ENCODE data around the gene PKP1. TPM values are rescaled to one million over a fixed set of nuclear protein-coding genes. Genes with fewer than 3 reads are reported as not detected.

PKP1 gene
- total RNA-seq, 2 experiments from 2014 or later, result not detected

- H3K4me1 Mint-ChIP-seq, result peaks cover 3% of the 10 kb centered on the region
- DNase-seq (no peak), ATAC-seq (no peak)
- H3K27me3 Mint-ChIP-seq, result peaks cover 27% of the 10 kb centered on the region
- intact Hi-C loops (cut with DNase I, micrococcal nuclease), result no loop called here
- no peak overlapping the region for H3K4me3 Mint-ChIP-seq
- H3K27ac Mint-ChIP-seq, result no peak overlapping the region
- H3K36me3 Mint-ChIP-seq (ENCODE audit: low read depth), result peaks cover 2% of the 10 kb centered on the region
- no peaks in the 10 kb centered on the region for H3K9me3 Mint-ChIP-seq (ENCODE audit: low read depth)
- CTCF ChIA-PET, result interaction anchor here (0.8 to 2.2 kb wide), 2 partner anchors 20 to 100 kb away, joined by 3 to 5 read pairs; no protein-coding TSS in a partner anchor
- POLR2A ChIA-PET, result interaction anchor here (1.2 kb wide), 1 partner anchor 21 kb away, joined by 4 read pairs; no protein-coding TSS in a partner anchor
Measured at GRCh38 chr1:201261771-201262547, 21.3 kb upstream of the PKP1 start.

GRCh38 chr1:201262963-201263608, 20.2 kb upstream of the PKP1 start:
- intact Hi-C loops (cut with DNase I, micrococcal nuclease), result no loop called here
- H3K27ac Mint-ChIP-seq, result no peak overlapping the region
- peaks cover 35% of the 10 kb centered on the region for H3K27me3 Mint-ChIP-seq
- no peak for DNase-seq
- ATAC-seq, result no peak
- no peaks in the 10 kb centered on the region for H3K9me3 Mint-ChIP-seq (ENCODE audit: low read depth)
- peaks cover 3% of the 10 kb centered on the region for H3K4me1 Mint-ChIP-seq
- peaks cover 2% of the 10 kb centered on the region for H3K36me3 Mint-ChIP-seq (ENCODE audit: low read depth)
- POLR2A ChIA-PET, result interaction anchor here (1.2 kb wide), 1 partner anchor 20 kb away, joined by 4 read pairs; no protein-coding TSS in a partner anchor
- H3K4me3 Mint-ChIP-seq, result no peak overlapping the region
- CTCF ChIA-PET, result interaction anchor here (0.8 to 2.2 kb wide), 5 partner anchors 8 to 99 kb away, joined by 3 to 5 read pairs (median 4); no protein-coding TSS in a partner anchor

GRCh38 chr1:201264072-201264471, 19.2 kb upstream of the PKP1 start:
- CTCF ChIA-PET, result interaction anchor here (0.5 kb wide), 1 partner anchor 37 kb away, joined by 4 read pairs; no protein-coding TSS in a partner anchor

DNA sequence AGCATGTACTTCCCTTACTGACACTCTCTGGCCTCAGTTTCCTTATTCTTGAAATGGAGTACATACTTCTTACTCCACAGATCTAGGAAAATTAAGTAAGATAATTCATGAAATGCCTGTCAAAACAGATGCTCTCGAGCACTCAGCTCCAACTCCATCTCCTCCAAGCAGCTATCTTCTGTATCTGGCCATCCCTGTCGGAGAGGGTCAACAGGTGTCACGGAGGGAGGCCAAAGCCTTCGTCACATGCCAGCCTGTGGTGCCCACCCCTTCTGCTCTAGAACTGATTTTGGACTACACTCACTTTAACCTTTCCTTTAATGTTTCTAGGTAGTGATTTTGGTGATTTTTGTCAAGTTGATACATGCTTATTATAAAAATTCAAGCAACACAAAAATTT, 18.8 kb upstream of the PKP1 start:
- H3K4me1 Mint-ChIP-seq, result peaks cover 3% of the 10 kb centered on the region
- POLR2A ChIA-PET, result no interaction called here
- no peak overlapping the region for H3K4me3 Mint-ChIP-seq
- no peak overlapping the region for H3K27ac Mint-ChIP-seq
- DNase-seq, result no peak
- ATAC-seq, result no peak
- H3K36me3 Mint-ChIP-seq (ENCODE audit: low read depth), result peaks cover 2% of the 10 kb centered on the region
- H3K9me3 Mint-ChIP-seq (ENCODE audit: low read depth), result no peaks in the 10 kb centered on the region
- peaks cover 36% of the 10 kb centered on the region for H3K27me3 Mint-ChIP-seq
- CTCF ChIA-PET, result interaction anchor here (0.5 kb wide), 1 partner anchor 37 kb away, joined by 4 read pairs; no protein-coding TSS in a partner anchor
- intact Hi-C loops (cut with DNase I, micrococcal nuclease), result no loop called here

More at GRCh38 chr1:201264072-201264471, 19.2 kb upstream of the PKP1 start:
- no peak overlapping the region for H3K27ac Mint-ChIP-seq
- peaks cover 2% of the 10 kb centered on the region for H3K36me3 Mint-ChIP-seq (ENCODE audit: low read depth)
- POLR2A ChIA-PET, result no interaction called here
- H3K9me3 Mint-ChIP-seq (ENCODE audit: low read depth), result no peaks in the 10 kb centered on the region
- H3K27me3 Mint-ChIP-seq, result peaks cover 36% of the 10 kb centered on the region
- ATAC-seq, result no peak
- no peak for DNase-seq
- H3K4me3 Mint-ChIP-seq, result no peak overlapping the region
- H3K4me1 Mint-ChIP-seq, result peaks cover 3% of the 10 kb centered on the region
- intact Hi-C loops (cut with DNase I, micrococcal nuclease), result no loop called here

GRCh38 chr1:201265756-201266155, 17.6 kb upstream of the PKP1 start:
- CTCF ChIA-PET, result no interaction called here
- intact Hi-C loops (cut with DNase I, micrococcal nuclease), result no loop called here
- Mint-ChIP-seq H3K27ac (no peak overlapping the region), H3K36me3 (ENCODE audit: low read depth) (no peaks in the 10 kb centered on the region), H3K4me1 (no peaks in the 10 kb centered on the region), H3K27me3 (peaks cover 31% of the 10 kb centered on the region), H3K9me3 (ENCODE audit: low read depth) (no peaks in the 10 kb centered on the region), H3K4me3 (no peak overlapping the region)
- POLR2A ChIA-PET, result no interaction called here
- ATAC-seq (no peak), DNase-seq (no peak)

GRCh38 chr1:201266276-201266675, 17.0 kb upstream of the PKP1 start:
- POLR2A ChIA-PET, result no interaction called here
- Mint-ChIP-seq H3K9me3 (ENCODE audit: low read depth) (no peaks in the 10 kb centered on the region), H3K27me3 (peaks cover 30% of the 10 kb centered on the region), H3K4me3 (no peak overlapping the region), H3K4me1 (no peaks in the 10 kb centered on the region), H3K36me3 (ENCODE audit: low read depth) (no peaks in the 10 kb centered on the region), H3K27ac (no peak overlapping the region)
- ATAC-seq (no peak), DNase-seq (no peak)
- CTCF ChIA-PET, result interaction anchor here (0.5 kb wide), 1 partner anchor 532 kb away, joined by 4 read pairs; no protein-coding TSS in a partner anchor
- intact Hi-C loops (cut with DNase I, micrococcal nuclease), result no loop called here

DNA sequence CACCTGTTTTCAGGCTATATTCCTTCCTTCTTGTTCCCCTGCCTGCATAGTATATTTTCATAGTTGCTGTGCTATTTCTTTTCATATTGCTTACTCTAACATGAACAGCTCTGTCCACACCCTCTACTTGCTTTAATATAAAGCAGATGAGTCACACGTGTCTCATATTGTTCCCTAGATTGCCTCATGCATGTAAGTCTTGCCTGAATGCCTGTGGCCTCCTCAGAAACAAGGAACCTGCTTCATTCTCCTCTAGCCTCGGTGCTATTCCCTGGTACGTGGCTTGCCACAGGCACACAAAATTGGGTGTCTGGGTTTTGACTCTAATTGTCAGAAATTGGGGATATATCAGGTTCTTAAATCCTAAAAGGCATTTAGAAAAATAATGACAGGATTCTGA, 16.5 kb upstream of the PKP1 start:
- Mint-ChIP-seq H3K4me1 (no peaks in the 10 kb centered on the region), H3K4me3 (no peak overlapping the region), H3K27me3 (peaks cover 27% of the 10 kb centered on the region), H3K9me3 (ENCODE audit: low read depth) (no peaks in the 10 kb centered on the region), H3K36me3 (ENCODE audit: low read depth) (no peaks in the 10 kb centered on the region), H3K27ac (no peak overlapping the region)
- CTCF ChIA-PET, result interaction anchor here (0.5 kb wide), 2 partner anchors 532 to 975 kb away, joined by 3 to 4 read pairs; no protein-coding TSS in a partner anchor
- intact Hi-C loops (cut with DNase I, micrococcal nuclease), result no loop called here
- POLR2A ChIA-PET, result no interaction called here
- no peak for DNase-seq
- ATAC-seq, result peak; percentile 49

DNA sequence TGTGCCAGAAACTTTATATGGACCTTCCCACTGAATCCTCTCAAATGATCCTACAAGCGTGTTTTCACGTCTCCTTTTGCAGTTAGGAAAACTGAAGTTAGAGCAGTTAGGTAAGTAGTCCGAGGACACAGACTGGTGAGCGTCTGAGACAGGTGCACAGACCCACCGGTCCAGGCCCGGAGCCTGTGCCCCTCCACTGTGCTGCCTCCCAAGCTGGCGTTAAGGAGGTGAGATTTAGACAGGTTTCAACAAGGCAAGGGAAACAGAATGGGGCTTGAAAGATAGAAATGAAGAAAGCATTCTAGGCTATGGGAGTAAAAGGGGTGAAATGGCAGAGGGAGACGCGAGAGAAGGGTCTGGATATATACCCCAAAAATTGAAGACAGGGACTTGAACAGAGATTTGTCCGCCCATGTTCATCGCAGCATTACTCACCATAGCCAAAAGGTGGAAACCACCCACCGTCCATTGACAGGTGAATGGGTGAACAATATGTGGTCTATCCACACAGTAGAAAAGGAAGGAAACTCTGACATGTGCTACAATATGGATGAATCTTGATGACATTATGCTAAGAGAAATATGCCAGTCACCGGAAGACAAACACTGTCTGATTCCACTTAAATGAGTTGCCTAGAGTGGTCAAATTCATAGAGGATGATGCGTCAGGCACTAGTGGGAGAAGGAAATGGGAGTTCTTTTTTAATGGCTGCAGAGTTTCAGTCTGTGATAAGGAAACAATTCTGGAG, 15.7 kb upstream of the PKP1 start:
- POLR2A ChIA-PET, result no interaction called here

GRCh38 chr1:201268604-201269151, 14.6 kb upstream of the PKP1 start:
- CTCF ChIA-PET, result no interaction called here
- H3K4me3 Mint-ChIP-seq, result no peak overlapping the region

More for the DNA sequence above, 15.7 kb upstream of the PKP1 start:
- no peaks in the 10 kb centered on the region for H3K9me3 Mint-ChIP-seq (ENCODE audit: low read depth)
- CTCF ChIA-PET, result no interaction called here
- intact Hi-C loops (cut with DNase I, micrococcal nuclease), result no loop called here
- no peaks in the 10 kb centered on the region for H3K4me1 Mint-ChIP-seq
- peak; percentile 44 for ATAC-seq
- H3K4me3 Mint-ChIP-seq, result no peak overlapping the region
- H3K27me3 Mint-ChIP-seq, result peaks cover 24% of the 10 kb centered on the region
- DNase-seq, result no peak
- H3K27ac Mint-ChIP-seq, result no peak overlapping the region
- H3K36me3 Mint-ChIP-seq (ENCODE audit: low read depth), result no peaks in the 10 kb centered on the region

DNA sequence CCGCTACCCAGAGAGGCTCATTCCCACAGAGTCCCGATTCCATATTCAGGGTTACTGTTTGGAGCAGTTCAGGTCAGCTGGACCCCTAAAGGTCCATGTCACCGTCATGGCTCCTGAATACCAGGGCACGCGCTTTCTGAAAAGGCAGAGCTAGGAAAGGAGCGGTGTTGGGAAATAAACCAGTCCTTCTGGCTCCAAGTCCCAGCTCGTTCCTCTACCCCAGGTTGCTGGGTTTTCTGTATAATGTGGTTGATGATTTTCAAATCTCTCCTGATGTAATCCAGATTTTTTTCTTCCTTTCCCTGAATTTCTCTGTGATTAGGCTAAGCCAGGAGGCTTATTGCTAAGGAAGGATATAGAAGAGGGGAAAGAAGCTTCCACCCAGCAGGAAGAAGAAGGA, 14.0 kb upstream of the PKP1 start:
- no peak for DNase-seq
- Mint-ChIP-seq H3K27me3 (peaks cover 23% of the 10 kb centered on the region), H3K4me3 (no peak overlapping the region), H3K9me3 (ENCODE audit: low read depth) (no peaks in the 10 kb centered on the region), H3K36me3 (ENCODE audit: low read depth) (no peaks in the 10 kb centered on the region), H3K4me1 (no peaks in the 10 kb centered on the region), H3K27ac (no peak overlapping the region)
- ChIA-PET CTCF (no interaction called here), POLR2A (no interaction called here)
- no peak for ATAC-seq
- intact Hi-C loops (cut with DNase I, micrococcal nuclease), result no loop called here

More at GRCh38 chr1:201268604-201269151, 14.6 kb upstream of the PKP1 start:
- peaks cover 24% of the 10 kb centered on the region for H3K27me3 Mint-ChIP-seq
- DNase-seq, result no peak
- POLR2A ChIA-PET, result no interaction called here
- H3K36me3 Mint-ChIP-seq (ENCODE audit: low read depth), result no peaks in the 10 kb centered on the region
- ATAC-seq, result no peak
- intact Hi-C loops (cut with DNase I, micrococcal nuclease), result no loop called here
- no peak overlapping the region for H3K27ac Mint-ChIP-seq
- no peaks in the 10 kb centered on the region for H3K9me3 Mint-ChIP-seq (ENCODE audit: low read depth)
- H3K4me1 Mint-ChIP-seq, result no peaks in the 10 kb centered on the region

DNA sequence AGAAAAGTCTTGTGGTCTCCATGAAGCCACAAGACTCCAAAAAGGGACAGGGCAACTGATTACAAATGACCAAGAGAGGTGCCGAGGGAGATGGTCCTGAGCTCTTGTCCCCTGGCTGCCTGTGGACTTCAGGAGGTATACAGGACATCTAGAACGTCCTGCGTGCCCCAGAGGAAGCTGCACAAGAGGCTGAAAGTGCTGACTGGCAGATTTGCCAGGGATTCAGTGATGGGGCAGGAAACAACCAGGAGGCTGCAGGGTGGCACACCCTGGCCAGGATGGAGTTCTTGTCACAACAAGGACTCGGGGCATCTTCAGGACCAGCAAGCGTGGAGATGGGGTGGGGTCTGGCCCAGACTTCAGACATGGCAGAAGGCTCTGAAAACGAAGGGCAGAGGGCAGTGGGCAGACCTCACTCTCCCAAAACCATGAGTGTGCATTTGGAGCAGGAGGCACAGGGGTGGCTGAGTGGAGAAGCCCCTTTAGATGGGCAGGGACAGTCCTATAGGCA, 13.4 kb upstream of the PKP1 start:
- intact Hi-C loops (cut with DNase I, micrococcal nuclease), result no loop called here
- Mint-ChIP-seq H3K27me3 (peaks cover 19% of the 10 kb centered on the region), H3K27ac (no peak overlapping the region), H3K9me3 (ENCODE audit: low read depth) (no peaks in the 10 kb centered on the region), H3K36me3 (ENCODE audit: low read depth) (no peaks in the 10 kb centered on the region), H3K4me1 (no peaks in the 10 kb centered on the region), H3K4me3 (no peak overlapping the region)
- DNase-seq (no peak), ATAC-seq (no peak)
- CTCF ChIA-PET, result no interaction called here
- POLR2A ChIA-PET, result no interaction called here
